Activated T-cell treated with anti-CD3 and anti-CD28 coated beads, Interleukin-2, amount 50 U/mL, for 1 hour (primary cell): Measurements from ENCODE around the gene ENDOU.

Experiments used
- DNase-seq: peaks from one replicate; pipeline ENCODE4 v3.0.0-alpha.2; 2020

The ENDOU gene

DNA sequence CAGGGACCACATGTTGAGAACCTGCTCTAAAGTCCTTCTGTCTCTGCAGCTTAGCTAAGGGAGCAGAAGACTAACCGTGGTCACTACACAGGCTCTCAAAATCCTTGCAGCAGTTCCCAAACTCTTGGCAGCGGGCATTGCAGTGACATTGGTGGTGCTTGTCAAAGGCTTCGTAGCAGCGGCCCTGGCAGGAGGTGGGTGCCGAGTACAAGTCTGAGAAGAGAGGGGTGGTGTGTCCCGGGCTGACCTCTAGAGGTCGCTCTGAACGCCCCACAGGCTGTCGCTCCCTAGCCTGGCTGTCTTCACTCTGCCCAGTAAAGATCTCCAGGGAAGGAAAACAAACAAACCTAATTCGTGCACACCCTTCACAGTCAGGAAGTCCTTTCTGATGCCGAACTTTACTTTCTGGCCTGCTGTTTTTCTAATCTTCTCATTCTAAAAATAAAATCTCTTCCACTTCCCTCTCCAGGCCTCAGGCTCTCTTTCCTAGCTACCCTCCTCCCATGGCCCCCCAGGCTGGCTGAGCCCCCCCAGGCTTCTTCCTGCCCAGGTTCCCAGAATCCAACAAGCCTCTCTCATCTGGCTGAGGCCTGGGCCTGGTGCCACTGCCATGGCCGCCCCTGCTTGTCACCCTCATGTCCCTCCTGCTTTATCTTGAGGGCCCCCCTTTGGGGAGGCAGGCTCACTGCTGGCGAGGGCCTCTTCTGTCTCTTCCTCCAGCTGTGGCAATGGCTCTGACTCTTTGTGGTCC, 7.7 kb downstream of the ENDOU start:
- DNase-seq = peak; percentile 56

GRCh38 chr12:47717046-47717442, 8.2 kb downstream of the ENDOU start:
- no peak for DNase-seq

GRCh38 chr12:47715877-47716548, 9.3 kb downstream of the ENDOU start:
- no peak for DNase-seq

GRCh38 chr12:47715393-47715876, 9.9 kb downstream of the ENDOU start:
- peak; percentile 74 for DNase-seq

GRCh38 chr12:47714826-47715386, 10.4 kb downstream of the ENDOU start:
- no peak for DNase-seq

- no peak for DNase-seq
Observed at GRCh38 chr12:47712171-47712570, 13.1 kb downstream of the ENDOU start.

DNA sequence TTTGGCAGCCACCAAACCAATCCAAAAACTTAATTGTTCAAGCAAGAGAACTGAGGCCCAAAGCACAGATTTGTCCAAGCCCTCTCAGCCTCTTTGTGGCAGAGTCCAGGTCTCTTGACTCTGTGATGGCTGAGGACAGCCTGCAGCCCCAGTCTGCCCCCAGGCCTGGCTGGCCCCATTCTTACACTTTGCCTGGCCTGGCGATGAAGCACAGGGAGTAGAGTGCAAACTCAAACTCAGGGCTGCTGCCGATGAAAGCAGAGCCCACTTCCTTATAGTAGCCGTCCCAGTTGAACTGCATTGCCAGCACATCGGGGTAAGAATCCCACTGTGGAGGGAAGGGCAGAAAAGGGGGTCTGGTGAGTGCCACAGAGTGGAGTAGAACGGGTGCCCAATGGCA, 13.8 kb downstream of the ENDOU start:
- DNase-seq = no peak

- DNase-seq = no peak
Observed at GRCh38 chr12:47710278-47710677, 15.0 kb downstream of the ENDOU start.

DNA sequence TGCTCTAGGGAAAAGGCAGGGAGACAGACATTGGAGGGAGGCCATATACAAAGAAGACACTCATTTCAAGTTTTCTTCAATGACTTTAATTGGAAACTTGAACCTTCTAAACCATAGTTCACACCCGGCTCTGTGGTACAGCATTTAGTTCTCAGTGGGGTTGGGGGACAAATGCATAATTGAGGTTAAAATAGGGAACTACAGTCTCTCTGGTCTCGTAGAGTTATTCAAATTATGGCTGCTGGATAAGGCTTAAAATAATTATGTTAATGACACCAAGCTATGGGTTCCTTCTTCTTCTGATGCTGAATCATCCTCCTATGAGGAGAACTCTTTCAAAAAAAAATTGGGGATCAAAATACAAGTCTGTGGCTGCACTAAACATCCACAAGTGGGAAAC, 15.6 kb downstream of the ENDOU start:
- DNase-seq = no peak

GRCh38 chr12:47709237-47709636, 16.1 kb downstream of the ENDOU start:
- no peak for DNase-seq

GRCh38 chr12:47707905-47708543, 17.3 kb downstream of the ENDOU start:
- no peak for DNase-seq

GRCh38 chr12:47707355-47707754, 17.9 kb downstream of the ENDOU start:
- no peak for DNase-seq

DNA sequence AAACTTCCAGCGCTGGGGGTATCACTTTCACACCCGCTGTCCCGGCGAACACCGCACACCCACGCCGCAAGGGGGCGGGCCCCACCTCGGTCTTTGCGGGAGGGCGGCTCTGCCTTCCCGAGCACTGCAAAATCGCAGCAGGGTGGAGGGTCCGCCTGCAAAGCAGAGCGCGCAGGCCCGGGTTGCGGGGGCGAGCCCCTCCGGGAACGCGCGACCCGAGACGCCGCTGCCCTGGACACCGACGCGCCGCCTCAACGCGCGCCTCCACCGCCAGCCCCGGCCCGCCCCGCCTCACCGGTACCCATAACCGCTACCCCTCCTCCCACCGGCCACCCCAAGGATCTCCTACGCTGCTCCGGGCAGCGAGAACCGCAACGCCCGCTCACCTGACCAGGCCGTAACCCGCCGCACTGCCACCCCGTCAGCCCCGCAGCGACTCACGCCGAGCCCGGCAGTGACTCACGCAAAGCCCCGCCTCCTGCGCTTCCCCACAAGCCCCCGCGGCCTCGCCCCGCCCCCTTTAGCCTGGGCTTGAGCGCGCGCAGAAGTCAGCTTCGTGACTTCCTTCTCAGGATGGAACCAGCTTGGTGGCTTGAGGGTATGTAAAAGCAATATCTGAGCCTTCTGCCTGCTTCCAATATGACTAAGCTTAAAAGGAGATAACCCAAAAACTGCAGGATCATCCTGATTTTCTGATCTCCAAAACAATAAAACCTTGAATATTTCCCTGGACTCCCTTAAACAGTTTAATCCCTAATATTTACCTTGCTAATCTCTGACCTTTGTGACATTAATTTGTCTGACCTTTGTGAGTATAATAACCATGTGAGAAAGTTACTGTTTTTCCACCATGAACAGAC, 19.5 kb downstream of the ENDOU start, which contains the start of gene RPAP3:
RPAP3 (minus strand) TSS at position 465 of the 860 bp plus-strand sequence. CDS start 3,190 bp downstream, outside the sequence.
- DNase-seq = peak; percentile 97

GRCh38 chr12:47705229-47705565, 20.1 kb downstream of the ENDOU start:
- DNase-seq = no peak

GRCh38 chr12:47704719-47705118, 20.6 kb downstream of the ENDOU start:
- DNase-seq = no peak

DNA sequence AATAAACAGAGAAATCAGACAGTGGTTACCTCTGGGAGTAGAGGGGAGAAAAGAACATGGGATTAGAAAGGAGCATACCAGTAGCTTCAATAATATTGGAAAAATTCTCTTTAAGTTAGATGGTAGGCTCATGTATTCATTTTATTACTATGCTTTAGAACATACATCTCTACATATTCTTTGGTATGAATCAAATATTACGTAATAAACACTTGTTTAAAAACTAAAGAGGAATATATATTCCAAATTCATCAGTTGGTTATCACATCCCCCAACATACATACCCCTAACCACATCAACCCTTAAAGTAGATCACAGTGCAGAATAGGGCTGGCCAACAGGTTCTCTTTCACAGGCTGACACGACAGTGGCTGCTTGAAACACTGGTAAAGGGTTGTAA, 25.0 kb downstream of the ENDOU start:
- no peak for DNase-seq

- DNase-seq = no peak
Observed at GRCh38 chr12:47698631-47699030, 26.7 kb downstream of the ENDOU start.

DNA sequence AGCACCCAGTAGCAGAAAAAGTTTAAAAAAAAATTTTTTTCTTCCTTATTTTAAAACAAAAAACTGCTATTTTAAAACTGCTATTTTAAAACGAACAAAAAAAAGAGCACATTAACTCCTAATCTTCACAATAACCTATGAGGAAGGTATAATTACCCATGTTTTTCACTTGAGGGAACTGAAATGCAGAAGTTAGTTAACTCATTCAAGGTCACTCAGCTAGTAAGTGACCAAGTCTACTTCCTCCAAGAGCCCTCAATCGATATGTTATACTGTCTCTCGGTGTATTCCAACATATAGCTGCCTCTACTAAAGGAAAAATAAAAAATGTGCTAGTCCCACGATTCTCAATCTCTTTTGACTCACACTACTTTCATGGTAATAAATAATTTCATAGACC, 27.2 kb downstream of the ENDOU start:
- DNase-seq = no peak

- DNase-seq = no peak
Observed at GRCh38 chr12:47689215-47689614, 36.1 kb downstream of the ENDOU start.

DNA sequence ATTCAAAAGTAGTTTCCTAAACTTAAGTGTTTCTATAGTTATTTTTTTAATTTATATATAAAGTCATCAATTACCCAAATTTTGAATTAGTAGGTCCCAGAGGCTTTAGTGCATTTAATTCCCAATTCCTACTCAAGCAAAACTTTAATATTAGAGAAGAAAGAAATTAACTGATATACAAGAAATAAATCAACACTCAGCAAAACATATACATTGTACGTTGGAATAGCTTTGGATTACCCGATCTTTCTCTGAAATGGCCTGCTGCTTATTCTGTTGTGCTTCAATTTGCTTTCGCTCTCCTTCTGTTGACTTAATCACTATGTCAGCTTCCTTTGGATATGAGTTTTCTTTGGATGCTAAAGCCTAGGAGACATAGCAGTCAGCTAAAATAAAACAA, 37.7 kb downstream of the ENDOU start:
- DNase-seq = no peak

GRCh38 chr12:47686645-47687240, 38.5 kb downstream of the ENDOU start:
- DNase-seq = no peak

DNA sequence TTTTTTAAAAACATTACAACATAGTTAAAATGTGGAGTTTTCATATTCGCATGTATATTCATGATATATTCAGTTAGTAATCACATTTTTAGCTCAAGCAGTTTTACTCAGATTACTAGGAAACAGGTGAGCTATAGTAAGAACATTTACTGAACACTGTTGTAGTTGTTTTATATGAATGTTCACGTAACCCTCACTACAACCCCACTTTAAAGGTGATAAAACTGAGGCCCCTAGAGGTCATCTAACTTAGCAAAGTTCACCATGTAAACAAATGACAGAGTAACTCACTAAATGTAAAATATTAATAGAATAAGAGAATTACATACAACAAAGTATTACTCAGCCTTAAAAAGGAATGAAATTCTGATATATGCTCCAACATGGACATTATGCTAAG, 45.5 kb downstream of the ENDOU start:
- no peak for DNase-seq
